SK-N-SH treated with all-trans-retinoic acid at 6 μM for 48 hours (cell line): ENCODE results near the gene SNRPA1.
A peak's percentile ranks its signal among the peaks of the same experiment; 100 is the strongest.

Experiments used
- ATAC-seq: fragments of 200-7000 bp; cut with Tn5 transposase; 3 replicates; pipeline ENCODE4 v1.9.1; 2020; ENCODE audit warnings: mild to moderate bottlenecking, moderate library complexity
- ARNTL ChIP-seq: fragments of 450-650 bp; formaldehyde crosslinking; IDR thresholded peaks from 2 replicates; pipeline ENCODE4 v1.5.0; 2020; ENCODE audit warnings: low read depth, mild to moderate bottlenecking, moderate library complexity, borderline replicate concordance
- BACH2 ChIP-seq: fragments of 250-450 bp; sonication (Bioruptor Pico); IDR thresholded peaks from 2 replicates; pipeline ENCODE4 v1.9.0; 2021; ENCODE audit warnings: mild to moderate bottlenecking, borderline replicate concordance
- CREB5 ChIP-seq: fragments of 250-450 bp; sonication (Bioruptor Pico); IDR thresholded peaks from 2 replicates; pipeline ENCODE4 v1.5.1; 2020; ENCODE audit warnings: low read depth, mild to moderate bottlenecking, moderate library complexity
- CSDC2 ChIP-seq: fragments of 250-450 bp; sonication (Bioruptor Pico); IDR thresholded peaks from 2 replicates; pipeline ENCODE4 v1.5.0; 2020; ENCODE audit warnings: mild to moderate bottlenecking, moderate library complexity
- GLIS3 ChIP-seq: fragments of 250-450 bp; sonication (Bioruptor Pico); IDR thresholded peaks from 2 replicates; pipeline ENCODE4 v1.5.0; 2020; ENCODE audit warnings: mild to moderate bottlenecking, moderate library complexity
- ISL1 ChIP-seq: fragments of 250-450 bp; sonication (Bioruptor Pico); IDR thresholded peaks from 2 replicates; pipeline ENCODE4 v2.1.2; 2022; ENCODE audit warnings: mild to moderate bottlenecking, moderate library complexity
- OSR1 ChIP-seq: fragments of 250-450 bp; sonication (Bioruptor Pico); IDR thresholded peaks from 2 replicates; pipeline ENCODE4 v1.8.0; 2022; ENCODE audit warnings: moderate library complexity, mild to moderate bottlenecking, inconsistent platforms
- PATZ1 ChIP-seq: fragments of 250-450 bp; sonication (Bioruptor Pico); IDR thresholded peaks from 2 replicates; pipeline ENCODE4 v1.8.0; 2020; ENCODE audit warnings: mild to moderate bottlenecking, moderate library complexity, borderline replicate concordance
- POU6F1 ChIP-seq: fragments of 250-450 bp; sonication (Bioruptor Pico); IDR thresholded peaks from 2 replicates; pipeline ENCODE4 v1.8.0; 2021; ENCODE audit warnings: low read depth, mild to moderate bottlenecking, moderate library complexity, borderline replicate concordance
- SNAI2 ChIP-seq: fragments of 250-450 bp; sonication (Bioruptor Pico); IDR thresholded peaks from 2 replicates; pipeline ENCODE4 v1.5.0; 2020; ENCODE audit warnings: mild to moderate bottlenecking, moderate library complexity
- TCF4 ChIP-seq: fragments of 250-450 bp; sonication (Bioruptor Pico); IDR thresholded peaks from 2 replicates; pipeline ENCODE4 v1.8.0; 2021; ENCODE audit warnings: mild to moderate bottlenecking, moderate library complexity, borderline replicate concordance
- TOX ChIP-seq: fragments of 250-450 bp; sonication (Bioruptor Pico); IDR thresholded peaks from 2 replicates; pipeline ENCODE4 v1.8.0; 2021; ENCODE audit warnings: mild to moderate bottlenecking, moderate library complexity, borderline replicate concordance
- TSHZ2 ChIP-seq: fragments of 250-450 bp; sonication (Bioruptor Pico); IDR thresholded peaks from 2 replicates; pipeline ENCODE4 v1.5.0; 2020; ENCODE audit warnings: mild to moderate bottlenecking, moderate library complexity
- ZC3H10 ChIP-seq: fragments of 250-450 bp; sonication (Bioruptor Pico); IDR thresholded peaks from 2 replicates; pipeline ENCODE4 v1.5.1; 2021; ENCODE audit warnings: mild to moderate bottlenecking, moderate library complexity
- ZFP3 ChIP-seq: fragments of 250-450 bp; sonication (Bioruptor Pico); IDR thresholded peaks from 2 replicates; pipeline ENCODE4 v1.5.0; 2020; ENCODE audit warnings: mild to moderate bottlenecking, moderate library complexity
- ZFP30 ChIP-seq: fragments of 450-650 bp; formaldehyde crosslinking; IDR thresholded peaks from 2 replicates; pipeline ENCODE4 v1.5.0; 2022; ENCODE audit warnings: mild to moderate bottlenecking, moderate library complexity
- ZNF565 ChIP-seq: fragments of 450-650 bp; formaldehyde crosslinking; conservative IDR thresholded peaks from 2 replicates; pipeline ENCODE4 v1.5.0; 2020; ENCODE audit warnings: low read depth, mild to moderate bottlenecking, moderate library complexity
- ZNF8 ChIP-seq: fragments of 450-650 bp; formaldehyde crosslinking; IDR thresholded peaks from 2 replicates; pipeline ENCODE4 v1.5.0; 2020; ENCODE audit warnings: mild to moderate bottlenecking, moderate library complexity
- TF ChIP-seq, protein P1 (sequence below): fragments of 250-450 bp; sonication (Bioruptor Pico); IDR thresholded peaks from 2 replicates; pipeline ENCODE4 v1.5.1; 2021; ENCODE audit warnings: mild to moderate bottlenecking, moderate library complexity

SNRPA1 gene

DNA sequence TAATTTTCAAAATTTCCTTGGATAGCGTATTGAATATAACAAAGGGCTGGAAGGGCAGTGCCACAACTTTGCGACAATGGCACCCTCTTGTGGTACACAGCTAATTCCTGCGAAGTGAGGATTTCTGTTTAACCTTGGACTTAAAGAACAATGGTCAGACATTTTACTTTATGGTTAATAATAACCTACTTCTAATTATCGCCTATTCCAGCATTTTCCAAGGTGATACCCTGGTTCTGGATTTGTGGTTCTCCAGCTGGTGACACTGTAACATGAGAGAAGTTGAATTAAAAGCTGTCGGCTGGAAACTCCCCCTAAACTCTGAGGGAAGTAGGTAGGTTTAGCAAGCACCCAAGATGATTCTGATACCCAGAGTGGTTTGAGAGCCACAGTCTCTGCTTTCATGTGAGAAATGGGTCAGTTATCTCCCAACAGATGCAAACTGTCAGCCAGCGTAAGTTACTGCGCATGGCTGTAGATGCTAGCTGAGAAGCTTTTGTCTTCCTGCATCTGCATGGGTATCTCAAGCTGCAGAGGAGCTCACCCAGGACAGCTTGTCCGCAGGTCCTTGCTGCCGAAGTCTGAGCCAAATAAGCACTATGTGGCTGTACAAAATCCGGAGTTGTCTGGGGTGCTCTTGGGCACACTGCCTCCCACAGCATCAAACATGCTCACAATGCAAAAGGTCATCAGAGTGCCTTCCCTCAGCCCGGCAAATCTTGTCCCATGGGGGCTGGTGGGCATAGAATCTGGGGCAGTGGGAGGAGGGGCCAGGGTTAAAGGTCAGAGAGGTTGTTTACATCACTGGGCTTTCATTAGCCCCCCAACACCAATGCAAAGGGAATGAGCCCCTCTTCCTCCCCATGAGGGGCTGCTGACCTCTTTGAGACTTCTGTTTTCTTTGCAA is 36.6 kb downstream of the SNRPA1 start:
- peak; percentile 93 for ATAC-seq

GRCh38 chr15:101256757-101257156 is 38.3 kb downstream of the SNRPA1 start:
- no peak for ATAC-seq
- TF ChIP-seq TCF4 (CRISPR knock-in tag) (no peak), ZFP3 (no peak), ZC3H10 (CRISPR knock-in tag) (no peak), ZNF565 (CRISPR knock-in tag) (no peak), BACH2 (no peak), ZFP30 (CRISPR knock-in tag) (no peak), GLIS3 (CRISPR knock-in tag) (no peak), ARNTL (CRISPR knock-in tag) (no peak), SNAI2 (CRISPR knock-in tag) (no peak), TOX (CRISPR knock-in tag) (no peak), CREB5 (no peak), TSHZ2 (CRISPR knock-in tag) (no peak), PATZ1 (no peak), POU6F1 (no peak), ISL1 (no peak)
- TF ChIP-seq, protein P1, sequence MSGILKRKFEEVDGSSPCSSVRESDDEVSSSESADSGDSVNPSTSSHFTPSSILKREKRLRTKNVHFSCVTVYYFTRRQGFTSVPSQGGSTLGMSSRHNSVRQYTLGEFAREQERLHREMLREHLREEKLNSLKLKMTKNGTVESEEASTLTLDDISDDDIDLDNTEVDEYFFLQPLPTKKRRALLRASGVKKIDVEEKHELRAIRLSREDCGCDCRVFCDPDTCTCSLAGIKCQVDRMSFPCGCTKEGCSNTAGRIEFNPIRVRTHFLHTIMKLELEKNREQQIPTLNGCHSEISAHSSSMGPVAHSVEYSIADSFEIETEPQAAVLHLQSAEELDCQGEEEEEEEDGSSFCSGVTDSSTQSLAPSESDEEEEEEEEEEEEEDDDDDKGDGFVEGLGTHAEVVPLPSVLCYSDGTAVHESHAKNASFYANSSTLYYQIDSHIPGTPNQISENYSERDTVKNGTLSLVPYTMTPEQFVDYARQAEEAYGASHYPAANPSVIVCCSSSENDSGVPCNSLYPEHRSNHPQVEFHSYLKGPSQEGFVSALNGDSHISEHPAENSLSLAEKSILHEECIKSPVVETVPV (CRISPR knock-in tag), result no peak

More for the DNA sequence above, 36.6 kb downstream of the SNRPA1 start:
- no peak for TF ChIP-seq CSDC2
- no peak for TF ChIP-seq OSR1 (CRISPR knock-in tag)
- no peak for TF ChIP-seq ZNF565 (CRISPR knock-in tag)
- no peak for TF ChIP-seq POU6F1
- no peak for TF ChIP-seq BACH2
- no peak for TF ChIP-seq ZNF8 (CRISPR knock-in tag)
- TF ChIP-seq SNAI2 (CRISPR knock-in tag), result no peak
- no peak for TF ChIP-seq PATZ1
